Measurements from ENCODE around the gene PAK6.

GRCh38 chr15:40235201-40235885, 3.5 kb upstream of the PAK6 start:
- no peak for TF ChIP-seq TRIM28 (IDR thresholded peaks at IDR 0.05)
- TF ChIP-seq ZNF212 (CRISPR knock-in tag; IDR thresholded peaks at IDR 0.05), result no peak
- TF ChIP-seq ZNF707 (CRISPR knock-in tag; conservative IDR thresholded peaks at IDR 0.05), result no peak

All from K562 (cell line).